PC-3 (cell line): ENCODE data around the gene CCSER2. TPM values are rescaled to one million over a fixed set of nuclear protein-coding genes. Genes with fewer than 3 reads are reported as not detected.

ENCODE experiments used
- ATAC-seq: fragments of 200-7000 bp; cut with Tn5 transposase; 2 replicates; pipeline ENCODE4 v1.9.1; 2020; ENCODE audit warnings: mild to moderate bottlenecking, moderate library complexity
- BruUV-seq: library from RNA; stranded (reverse); fragments of 400-500 nt; replicated peaks from 2 replicates; lab custom pipeline; 2021; lab: Mats Ljungman, UMichigan
- CTCF ChIA-PET: fragments of 300-600 bp; sonication (Branson Sonifier 250); formaldehyde crosslinking; loops from one replicate; lab custom pipeline; 2022; ENCODE audit warnings: antibody characterized with exemption; lab: Charles Lee
- POLR2A ChIA-PET: fragments of 300-600 bp; sonication (Branson Sonifier 250); formaldehyde crosslinking; loops from one replicate; lab custom pipeline; 2022; ENCODE audit warnings: antibody characterized with exemption; ENCODE audit not compliant: unreplicated experiment; lab: Charles Lee
- DNase-seq: peaks from one replicate; pipeline ENCODE4 v3.0.0-alpha.2; 2015
- H2AFZ ChIP-seq: fragments of 300-600 bp; sonication (generic); 2 replicates; pipeline ENCODE4 v1.6.0; 2016; ENCODE audit warnings: antibody characterized with exemption, low read length
- H3F3A ChIP-seq: fragments of 300-600 bp; sonication (generic); one replicate; pipeline ENCODE4 v1.6.0; 2017; ENCODE audit warnings: antibody characterized with exemption, low read length, control low read depth, mild to moderate bottlenecking; ENCODE audit not compliant: unreplicated experiment
- H3K27ac ChIP-seq: fragments of 300-600 bp; sonication (generic); 2 replicates; pipeline ENCODE4 v1.5.1; 2016; ENCODE audit warnings: mild to moderate bottlenecking, low read length
- H3K27me3 ChIP-seq: fragments of 300-600 bp; sonication (generic); 2 replicates; pipeline ENCODE4 v1.6.1; 2016; ENCODE audit warnings: low read length, mixed read lengths
- H3K36me3 ChIP-seq: fragments of 300-600 bp; sonication (generic); 2 replicates; pipeline ENCODE4 v1.6.1; 2016; ENCODE audit warnings: low read depth, mixed run types, low read length, mixed read lengths
- H3K4me1 ChIP-seq: fragments of 300-600 bp; sonication (generic); 2 replicates; pipeline ENCODE4 v1.5.1; 2016; ENCODE audit warnings: low read length; ENCODE audit not compliant: insufficient read depth
- H3K4me2 ChIP-seq: fragments of 300-600 bp; sonication (generic); 2 replicates; pipeline ENCODE4 v1.6.0; 2016; ENCODE audit warnings: low read length
- H3K4me3 ChIP-seq: fragments of 300-600 bp; sonication (generic); 2 replicates; pipeline ENCODE4 v1.5.1; 2016; ENCODE audit warnings: mild to moderate bottlenecking, low read length, mixed read lengths
- H3K79me2 ChIP-seq: fragments of 300-600 bp; sonication (generic); 2 replicates; pipeline ENCODE4 v1.6.1; 2017; ENCODE audit warnings: low read length, mixed read lengths
- H3K9ac ChIP-seq: fragments of 300-600 bp; sonication (generic); 2 replicates; pipeline ENCODE4 v1.6.0; 2016; ENCODE audit warnings: mild to moderate bottlenecking, low read length
- H3K9me2 ChIP-seq: fragments of 300-600 bp; sonication (generic); replicated peaks from 2 replicates; pipeline ENCODE4 v1.6.1; 2016; ENCODE audit warnings: mixed run types, low read length, mixed read lengths
- H3K9me3 ChIP-seq: fragments of 300-600 bp; sonication (generic); 2 replicates; pipeline ENCODE4 v1.6.1; 2016; ENCODE audit warnings: low read length, mixed read lengths
- H4K20me1 ChIP-seq: fragments of 300-600 bp; sonication (generic); 2 replicates; pipeline ENCODE4 v1.6.1; 2016; ENCODE audit warnings: low read length, mixed read lengths
- EZH2 ChIP-seq: fragments of 300-600 bp; sonication (generic); IDR thresholded peaks from one replicate; pipeline ENCODE4 v1.6.1; 2017; ENCODE audit warnings: antibody characterized with exemption, mild to moderate bottlenecking, low read length; ENCODE audit not compliant: unreplicated experiment
- EZH2phosphoT487 ChIP-seq: fragments of 300-600 bp; sonication (generic); IDR thresholded peaks from 2 replicates; pipeline ENCODE4 v1.6.1; 2018; ENCODE audit warnings: mild to moderate bottlenecking, antibody characterized with exemption, low read length, borderline replicate concordance
- intact Hi-C: fragments of 100-400 bp; cut with micrococcal nuclease; formaldehyde crosslinking; loops from 2 replicates; pipeline ENCODE4 v1.9.0; 2023
- total RNA-seq: library from RNA; depleted of rRNA; stranded (reverse); fragments of >200 nt; gene quantifications from 2 replicates; pipeline ENCODE4 v1.2.3, GENCODE V29; 2014
- TF ChIP-seq, protein P1 (sequence below): fragments of 300-600 bp; sonication (generic); conservative IDR thresholded peaks from 2 replicates; pipeline ENCODE4 v1.5.1; 2017; ENCODE audit warnings: antibody characterized with exemption, low read depth, mild to moderate bottlenecking, low read length

CCSER2 gene
- total RNA-seq, 1 experiment from 2014 or later, result 10.2 TPM

DNA sequence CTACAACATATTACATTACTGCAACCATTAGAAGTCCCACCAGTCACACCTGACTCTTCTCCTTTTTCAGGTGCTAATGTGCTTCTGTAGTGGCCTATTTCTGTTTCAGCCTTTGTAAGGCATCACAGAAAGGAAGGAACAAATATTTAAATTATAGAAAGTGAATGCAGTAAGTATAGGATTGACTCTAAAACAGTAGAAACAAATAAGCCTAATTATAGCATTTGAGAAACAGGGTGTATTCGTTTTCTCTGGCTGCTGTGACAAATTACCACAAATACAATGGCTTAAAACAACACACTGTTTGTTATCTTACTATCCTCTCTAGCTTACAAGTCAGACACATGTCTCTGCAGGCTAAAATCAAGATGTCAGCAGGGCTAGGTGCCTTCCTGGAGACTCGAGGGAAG lies 69.4 kb downstream of the CCSER2 start:
- H3K4me2 ChIP-seq, result no peak overlapping the region
- CTCF ChIA-PET, result no interaction called here

GRCh38 chr10:84398696-84399095 lies 70.3 kb downstream of the CCSER2 start:
- Histone ChIP-seq H3K4me1 (no peaks in the 10 kb centered on the region), H3K27ac (no peak overlapping the region), H3K9ac (no peak overlapping the region), H3K36me3 (no peaks in the 10 kb centered on the region), H3F3A (no peaks in the 10 kb centered on the region), H3K4me2 (no peak overlapping the region), H3K27me3 (no peaks in the 10 kb centered on the region), H2AFZ (no peak overlapping the region), H3K9me2 (no peaks in the 10 kb centered on the region), H4K20me1 (no peaks in the 10 kb centered on the region), H3K4me3 (no peak overlapping the region), H3K9me3 (no peaks in the 10 kb centered on the region), H3K79me2 (no peaks in the 10 kb centered on the region)
- CTCF ChIA-PET, result no interaction called here
- ATAC-seq (no peak), DNase-seq (no peak)
- intact Hi-C loops, result no loop called here
- TF ChIP-seq EZH2phosphoT487 (no peak), EZH2 (no peak)
- TF ChIP-seq, protein P1, sequence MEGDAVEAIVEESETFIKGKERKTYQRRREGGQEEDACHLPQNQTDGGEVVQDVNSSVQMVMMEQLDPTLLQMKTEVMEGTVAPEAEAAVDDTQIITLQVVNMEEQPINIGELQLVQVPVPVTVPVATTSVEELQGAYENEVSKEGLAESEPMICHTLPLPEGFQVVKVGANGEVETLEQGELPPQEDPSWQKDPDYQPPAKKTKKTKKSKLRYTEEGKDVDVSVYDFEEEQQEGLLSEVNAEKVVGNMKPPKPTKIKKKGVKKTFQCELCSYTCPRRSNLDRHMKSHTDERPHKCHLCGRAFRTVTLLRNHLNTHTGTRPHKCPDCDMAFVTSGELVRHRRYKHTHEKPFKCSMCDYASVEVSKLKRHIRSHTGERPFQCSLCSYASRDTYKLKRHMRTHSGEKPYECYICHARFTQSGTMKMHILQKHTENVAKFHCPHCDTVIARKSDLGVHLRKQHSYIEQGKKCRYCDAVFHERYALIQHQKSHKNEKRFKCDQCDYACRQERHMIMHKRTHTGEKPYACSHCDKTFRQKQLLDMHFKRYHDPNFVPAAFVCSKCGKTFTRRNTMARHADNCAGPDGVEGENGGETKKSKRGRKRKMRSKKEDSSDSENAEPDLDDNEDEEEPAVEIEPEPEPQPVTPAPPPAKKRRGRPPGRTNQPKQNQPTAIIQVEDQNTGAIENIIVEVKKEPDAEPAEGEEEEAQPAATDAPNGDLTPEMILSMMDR, result no peak
- POLR2A ChIA-PET, result no interaction called here
- no TSS peak for BruUV-seq

More for the DNA sequence above, 69.4 kb downstream of the CCSER2 start:
- Histone ChIP-seq H2AFZ (no peak overlapping the region), H3K27me3 (no peaks in the 10 kb centered on the region), H3K9ac (no peak overlapping the region), H3K36me3 (no peaks in the 10 kb centered on the region), H3K4me1 (no peaks in the 10 kb centered on the region), H3K27ac (no peak overlapping the region), H4K20me1 (no peaks in the 10 kb centered on the region), H3F3A (no peaks in the 10 kb centered on the region), H3K79me2 (no peaks in the 10 kb centered on the region), H3K4me3 (no peak overlapping the region), H3K9me3 (no peaks in the 10 kb centered on the region), H3K9me2 (no peaks in the 10 kb centered on the region)
- BruUV-seq, result no TSS peak
- no peak for DNase-seq
- POLR2A ChIA-PET, result no interaction called here
- intact Hi-C loops, result no loop called here
- TF ChIP-seq EZH2 (no peak), EZH2phosphoT487 (no peak)
- TF ChIP-seq, protein P1, result no peak
- ATAC-seq, result no peak

DNA sequence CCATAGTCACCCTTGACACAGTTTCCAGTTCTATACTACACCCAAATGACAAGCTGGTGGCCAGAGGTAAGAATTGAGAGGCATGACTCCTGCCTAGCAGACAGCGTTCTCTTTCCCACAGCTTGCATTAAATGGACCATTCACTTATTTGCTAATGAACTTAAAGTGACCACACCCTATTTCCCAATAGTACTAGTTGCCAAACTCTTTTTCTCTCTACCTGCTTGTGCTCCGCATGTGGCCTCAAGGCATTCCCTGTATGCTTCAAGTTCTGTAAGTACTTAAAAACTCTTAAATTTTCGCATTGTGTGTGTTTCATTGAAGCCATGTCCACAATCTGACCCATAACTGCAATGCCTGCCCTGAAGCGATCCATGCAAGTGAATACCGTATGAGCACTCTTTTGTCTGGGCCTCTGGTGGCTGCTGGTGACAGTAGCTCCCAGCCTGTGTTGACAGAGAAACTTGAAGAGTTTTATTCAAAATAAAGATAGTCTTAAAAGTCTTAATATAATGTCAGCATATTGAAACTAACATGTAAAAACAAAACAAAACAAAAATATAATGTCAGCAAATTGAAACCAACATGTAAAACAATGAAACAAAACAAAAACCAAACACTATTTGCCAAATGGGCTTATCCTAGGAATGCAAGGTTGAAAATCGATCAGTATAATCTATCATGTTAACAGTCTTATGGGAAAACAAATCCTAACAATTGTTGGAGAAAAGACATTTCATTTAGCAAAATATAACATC lies 73.6 kb downstream of the CCSER2 start:
- ATAC-seq (no peak), DNase-seq (no peak)
- Histone ChIP-seq H4K20me1 (no peaks in the 10 kb centered on the region), H3F3A (no peaks in the 10 kb centered on the region), H3K9ac (no peak overlapping the region), H3K36me3 (no peaks in the 10 kb centered on the region), H3K9me3 (no peaks in the 10 kb centered on the region), H3K4me1 (no peaks in the 10 kb centered on the region), H3K79me2 (no peaks in the 10 kb centered on the region), H3K4me2 (no peak overlapping the region), H3K9me2 (no peaks in the 10 kb centered on the region), H3K27ac (no peak overlapping the region), H3K27me3 (no peaks in the 10 kb centered on the region), H3K4me3 (no peak overlapping the region), H2AFZ (no peak overlapping the region)
- intact Hi-C loops, result no loop called here
- TF ChIP-seq EZH2, result no peak
- TF ChIP-seq, protein P1, result no peak
- no peak for TF ChIP-seq EZH2phosphoT487
- no TSS peak for BruUV-seq
- CTCF ChIA-PET, result no interaction called here
- POLR2A ChIA-PET, result no interaction called here
